Heart left ventricle (tissue), 16 donors: Measurements from ENCODE around the gene VEGFB. TPM values are rescaled to one million over a fixed set of nuclear protein-coding genes. Genes with fewer than 3 reads are reported as not detected.
A peak's percentile ranks its signal among the peaks of the same experiment; 100 is the strongest.

Experiments
- ATAC-seq, 4 donors: fragments of 200-7000 bp; cut with Tn5 transposase; one replicate each; pipeline ENCODE4 v1.9.1; 2020 to 2022; ENCODE audit warnings: moderate library complexity in 4 of 4, mild to moderate bottlenecking in 3 of 4, moderate number of reproducible peaks in 1 of 4
- DNase-seq, 5 donors: peaks; one replicate each; pipeline ENCODE4 v3.0.0-alpha.2; 2020
- H3K27ac ChIP-seq, 12 donors: fragments of 200-600 bp; sonication (generic) in 4 of 12; one replicate each; pipeline versions ENCODE4 v1.5.0 to v1.8.0; 2016 to 2022; ENCODE audit warnings: mild to moderate bottlenecking in 2 of 12
- H3K27me3 ChIP-seq, 9 donors: fragments of 200-600 bp; sonication (generic) in 2 of 9; one replicate each; pipeline versions ENCODE4 v1.5.1 to v1.8.0; 2016 to 2022; ENCODE audit warnings: mild to moderate bottlenecking in 3 of 9
- H3K36me3 ChIP-seq, 9 donors: fragments of 200-600 bp; sonication (generic) in 2 of 9; one replicate each; pipeline versions ENCODE4 v1.5.0 to v1.8.0; 2018 to 2022; ENCODE audit warnings: mild to moderate bottlenecking in 2 of 9
- H3K4me1 ChIP-seq, 12 donors: fragments of 200-600 bp; sonication (generic) in 4 of 12; one replicate each; pipeline versions ENCODE4 v1.5.0 to v1.8.0; 2016 to 2022; ENCODE audit warnings: mild to moderate bottlenecking in 3 of 12
- H3K4me3 ChIP-seq, 12 donors: fragments of 200-600 bp; sonication (generic) in 4 of 12; one replicate each; pipeline versions ENCODE4 v1.5.0 to v1.8.0; 2017 to 2022; ENCODE audit warnings: mild to moderate bottlenecking in 9 of 12, moderate library complexity in 4 of 12
- H3K9me3 ChIP-seq, 12 donors: fragments of 200-600 bp; sonication (generic) in 4 of 12; one replicate each; pipeline versions ENCODE4 v1.5.0 to v1.8.0; 2016 to 2022; ENCODE audit warnings: mild to moderate bottlenecking in 1 of 12
- POLR2A ChIP-seq, 2 donors: fragments of 450-650 bp; IDR thresholded peaks; one replicate each; pipeline ENCODE4 v1.6.1; 2017; ENCODE audit warnings: antibody characterized with exemption in 2 of 2, mild to moderate bottlenecking in 2 of 2, moderate library complexity in 2 of 2
- WGBS, 4 donors: extraction: QIAGEN DNeasy Blood & Tissue Kit in 2 of 4; methylation state at CpG; one replicate each; pipeline versions ENCODE4 v1.1.5 to v1.1.7; 2013 to 2018; 5-methylcytosine and 5-hydroxymethylcytosine counted together
- intact Hi-C, 10 donors: fragments of 100-400 bp; cut with DNase I; formaldehyde crosslinking; loops; one replicate each; pipeline versions ENCODE4 v1.11.1 to v1.14.2; 2022
- polyA plus RNA-seq, 2 donors: library from polyadenylated mRNA; stranded (reverse); fragments of 200-250 nt; gene quantifications; one replicate each; pipeline ENCODE4 v1.2.3, GENCODE V29; 2013
- total RNA-seq, 9 donors: library from RNA; depleted of rRNA in 2 of 9; stranded (reverse); fragments of >200 nt in 2 of 9; fragmentation: NEBNext Ultra II Directional in 3 of 9; extraction: Animal tissue kit (Norgen Biotek cat#: 25700) in 3 of 9; gene quantifications; one replicate each; pipeline versions ENCODE4 v1.1.0 to v1.2.4, GENCODE V29; 2016 to 2023
- TF ChIP-seq, protein P1 (sequence below), 12 donors: fragments of 200-600 bp; sonication (generic) in 4 of 12; IDR thresholded peaks; one replicate each; pipeline versions ENCODE4 v1.5.0 to v1.8.0; 2018 to 2022; ENCODE audit warnings: antibody characterized with exemption in 12 of 12, mild to moderate bottlenecking in 5 of 12
- donor health status: ischemic (EF 13 %, LVEDD 7.1; RV severe dilation, severe dysfunction).
- donor health status: healthy with polysubstance abuse.
- donor health status: DM: no; HTN: yes; CAD: no.
- donor health status: DM: no; HTN: no; CAD: no.
- donor health status: ischemic (EF 25% LVEDD 6.9; RV normal size, moderate dysfunction).
- donor health status: ischemic (EF 25% LVEDD 5.7; RV mildly dilated, moderate dysfunction).
- donor health status: healthy.
- donor health status: DM: yes; HTN: yes; CAD: no.
- donor health status: ischemic (EF 35%, LVEDD 5.7; RV mildly dilated, moderate dysfunction).
- donor health status: nonischemic (EF 11% LVEDD 7.7; RV severe dilation, severe dysfunction).
- donor health status: DM: yes; HTN: yes; CAD: no.
- donor health status: PGD.
- donor health status: ischemic (EF 29% LVEDD 5.4; RV normal size, mild dysfunction).
- donor health status: nonischemic (EF 23%, LVEDD 6.1; RV moderate dilation, normal function).

Gene VEGFB
- total and polyA plus RNA-seq, 11 donors, result 127 to 332 (median 241) TPM

DNA sequence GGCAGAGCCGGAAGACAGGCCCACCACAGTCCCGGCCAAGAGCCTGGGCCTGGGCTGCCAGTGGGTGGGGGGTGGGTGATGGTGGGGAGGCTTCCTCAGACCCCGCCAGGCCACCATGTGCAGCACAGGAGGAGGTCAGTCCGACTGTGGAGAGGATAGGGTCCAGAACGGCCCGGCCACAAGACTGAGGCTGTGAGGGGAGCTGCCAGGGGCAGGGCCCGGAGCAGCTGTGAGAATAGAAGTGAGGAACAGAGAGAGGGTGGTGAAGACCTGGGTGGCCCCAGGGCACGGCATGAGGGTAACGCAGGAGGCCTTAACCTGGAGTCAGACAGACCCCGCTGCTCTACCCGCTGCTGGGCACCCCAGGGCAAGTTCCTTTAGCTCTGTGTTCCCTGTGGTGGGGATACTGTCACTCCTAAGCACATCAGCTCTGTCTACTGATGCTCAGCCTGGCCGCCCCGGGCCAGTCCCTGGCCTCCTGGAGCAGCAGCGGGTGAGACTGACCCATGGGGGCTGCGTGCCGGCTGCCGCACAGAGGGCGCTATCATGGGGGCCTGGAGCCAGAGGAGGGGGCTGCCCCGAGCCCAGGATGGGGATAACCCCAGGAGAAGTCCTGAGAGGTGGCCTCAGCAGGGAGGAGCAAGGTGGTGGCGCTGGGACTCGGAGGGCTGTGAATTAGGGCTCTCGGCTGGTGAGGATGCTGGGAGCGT is 26.1 kb upstream of the VEGFB start:
- Histone ChIP-seq H3K4me1 (peaks cover 0 to 47% (median 27%) of the 10 kb centered on the region in 12 donors), H3K4me3 (peak overlapping the region in 11 of 12 donors; percentile 14 to 75 (median 52)), H3K36me3 (peaks cover 0 to 65% (median 17%) of the 10 kb centered on the region in 9 donors), H3K27me3 (no peaks in the 10 kb centered on the region), H3K9me3 (no peaks in the 10 kb centered on the region), H3K27ac (peak overlapping the region; percentile 33 to 98 (median 86))
- intact Hi-C loops, result no loop called here
- WGBS, 4 donors, result 70 to 79% (median 78%) methylated on average over 14 to 23 of the region's 23 CpGs
- ATAC-seq (peak in 1 of 4 donors; percentile 3), DNase-seq (peak in 2 of 5 donors; percentile 23 to 71)
- TF ChIP-seq, protein P1, sequence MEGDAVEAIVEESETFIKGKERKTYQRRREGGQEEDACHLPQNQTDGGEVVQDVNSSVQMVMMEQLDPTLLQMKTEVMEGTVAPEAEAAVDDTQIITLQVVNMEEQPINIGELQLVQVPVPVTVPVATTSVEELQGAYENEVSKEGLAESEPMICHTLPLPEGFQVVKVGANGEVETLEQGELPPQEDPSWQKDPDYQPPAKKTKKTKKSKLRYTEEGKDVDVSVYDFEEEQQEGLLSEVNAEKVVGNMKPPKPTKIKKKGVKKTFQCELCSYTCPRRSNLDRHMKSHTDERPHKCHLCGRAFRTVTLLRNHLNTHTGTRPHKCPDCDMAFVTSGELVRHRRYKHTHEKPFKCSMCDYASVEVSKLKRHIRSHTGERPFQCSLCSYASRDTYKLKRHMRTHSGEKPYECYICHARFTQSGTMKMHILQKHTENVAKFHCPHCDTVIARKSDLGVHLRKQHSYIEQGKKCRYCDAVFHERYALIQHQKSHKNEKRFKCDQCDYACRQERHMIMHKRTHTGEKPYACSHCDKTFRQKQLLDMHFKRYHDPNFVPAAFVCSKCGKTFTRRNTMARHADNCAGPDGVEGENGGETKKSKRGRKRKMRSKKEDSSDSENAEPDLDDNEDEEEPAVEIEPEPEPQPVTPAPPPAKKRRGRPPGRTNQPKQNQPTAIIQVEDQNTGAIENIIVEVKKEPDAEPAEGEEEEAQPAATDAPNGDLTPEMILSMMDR (IDR thresholded peaks at IDR 0.05), result no peak
- TF ChIP-seq POLR2A (IDR thresholded peaks at IDR 0.05), result no peak

- H3K9me3 ChIP-seq, result no peaks in the 10 kb centered on the region
- H3K36me3 ChIP-seq, result peaks cover 0 to 63% (median 10%) of the 10 kb centered on the region in 9 donors
- 84 to 87% (median 85%) methylated on average over 15 to 18 of the region's 18 CpGs for WGBS, 4 donors
- H3K27me3 ChIP-seq, result no peaks in the 10 kb centered on the region
- intact Hi-C loops, result no loop called here
- peaks cover 0 to 44% (median 26%) of the 10 kb centered on the region in 12 donors for H3K4me1 ChIP-seq
- peak overlapping the region in 7 of 12 donors; percentile 9 to 98 (median 88) for H3K27ac ChIP-seq
- DNase-seq (peak in 2 of 5 donors; percentile 24 to 59), ATAC-seq (no peak)
- peak overlapping the region in 1 of 12 donors; percentile 75 for H3K4me3 ChIP-seq
- no peak for TF ChIP-seq POLR2A (IDR thresholded peaks at IDR 0.05)
- TF ChIP-seq, protein P1 (IDR thresholded peaks at IDR 0.05), result no peak
These were observed 25.4 kb upstream of the VEGFB start for GRCh38 chr11:64208796-64209562.

GRCh38 chr11:64209563-64209843 is 24.9 kb upstream of the VEGFB start:
- Histone ChIP-seq H3K4me3 (no peak overlapping the region), H3K36me3 (peaks cover 0 to 63% (median 6%) of the 10 kb centered on the region in 9 donors), H3K27me3 (no peaks in the 10 kb centered on the region), H3K4me1 (peaks cover 0 to 39% (median 22%) of the 10 kb centered on the region in 12 donors), H3K27ac (no peak overlapping the region), H3K9me3 (no peaks in the 10 kb centered on the region)
- TF ChIP-seq, protein P1 (IDR thresholded peaks at IDR 0.05), result no peak
- TF ChIP-seq POLR2A (IDR thresholded peaks at IDR 0.05), result no peak
- 85 to 93% (median 87%) methylated on average over 8 of the region's 8 CpGs for WGBS, 4 donors
- ATAC-seq, result no peak
- peak in 1 of 5 donors; percentile 31 for DNase-seq
- intact Hi-C loops, result no loop called here
